IPS-20b (cell line): ENCODE data around the gene MALSU1.

Experiments
- H3K27ac ChIP-seq: one replicate; pipeline ENCODE4 v1.5.1; 2013; ENCODE audit warnings: low read length
- H3K27me3 ChIP-seq: 2 replicates; pipeline ENCODE4 v1.6.1; 2013; ENCODE audit warnings: mild to moderate bottlenecking, low read length, inconsistent platforms; ENCODE audit not compliant: insufficient read depth
- H3K36me3 ChIP-seq: 2 replicates; pipeline ENCODE4 v1.6.1; 2013; ENCODE audit warnings: low read depth, mild to moderate bottlenecking, inconsistent platforms, low read length, moderate library complexity; ENCODE audit not compliant: insufficient read depth
- H3K4me1 ChIP-seq: 2 replicates; pipeline ENCODE4 v1.6.1; 2013; ENCODE audit warnings: mild to moderate bottlenecking, control low read depth, inconsistent platforms, low read length, moderate library complexity; ENCODE audit not compliant: insufficient read depth
- H3K4me3 ChIP-seq: 2 replicates; pipeline ENCODE4 v1.5.1; 2013; ENCODE audit warnings: mild to moderate bottlenecking, low read length, inconsistent platforms
- H3K9ac ChIP-seq: 2 replicates; pipeline ENCODE4 v1.6.1; 2013; ENCODE audit warnings: low read depth, mild to moderate bottlenecking, inconsistent platforms, low read length, moderate library complexity
- H3K9me3 ChIP-seq: 2 replicates; pipeline ENCODE4 v1.6.1; 2013; ENCODE audit warnings: mild to moderate bottlenecking, low read depth, low read length, inconsistent platforms; ENCODE audit not compliant: insufficient read depth

Gene MALSU1

DNA sequence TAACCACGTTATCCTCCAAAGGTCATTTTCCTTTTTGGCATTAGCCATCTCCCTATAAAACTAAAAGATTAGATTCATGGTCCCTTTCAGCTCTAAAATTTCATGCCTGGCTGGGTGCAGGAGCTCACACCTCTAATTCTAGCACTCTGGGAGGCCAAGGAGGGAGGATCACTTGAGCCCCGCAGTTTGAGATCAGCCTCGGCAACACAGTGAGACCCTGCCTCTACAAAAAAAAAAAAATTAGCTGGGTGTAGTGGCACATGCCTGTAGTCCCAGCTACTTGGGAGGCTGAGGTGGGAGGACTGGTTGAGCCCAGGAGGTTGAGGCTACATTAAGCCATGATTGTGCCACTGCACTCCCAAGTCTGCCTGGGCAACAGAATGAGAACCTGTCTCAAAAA lies 57.0 kb downstream of the MALSU1 start:
- Histone ChIP-seq H3K4me3 (no peak overlapping the region), H3K9ac (no peak overlapping the region), H3K4me1 (peaks cover 2% of the 10 kb centered on the region; the same call in 1 of the 2 replicates), H3K9me3 (no peaks in the 10 kb centered on the region), H3K27ac (no peak overlapping the region), H3K27me3 (no peaks in the 10 kb centered on the region), H3K36me3 (peaks cover 27% of the 10 kb centered on the region)

DNA sequence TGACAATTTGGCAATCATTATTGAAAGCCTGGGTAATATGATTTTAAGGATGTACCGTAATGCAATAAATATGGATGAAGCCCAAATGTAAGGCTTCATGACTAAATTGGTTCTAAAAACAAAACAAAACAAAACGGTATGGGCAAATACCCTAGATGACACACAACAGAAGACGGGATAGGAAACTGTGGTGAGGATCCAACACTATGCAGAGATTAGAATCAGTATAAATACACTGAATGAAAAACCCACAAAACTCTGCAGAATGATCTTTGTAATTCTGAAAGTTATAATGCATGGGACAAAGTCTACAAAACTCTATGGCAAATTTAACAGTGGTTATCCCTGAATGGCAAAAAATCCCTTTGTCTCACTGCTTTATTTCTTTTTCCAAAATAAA lies 57.6 kb downstream of the MALSU1 start:
- Histone ChIP-seq H3K27ac (no peak overlapping the region), H3K4me1 (peaks cover under 1% of the 10 kb centered on the region; the same call in 1 of the 2 replicates)

DNA sequence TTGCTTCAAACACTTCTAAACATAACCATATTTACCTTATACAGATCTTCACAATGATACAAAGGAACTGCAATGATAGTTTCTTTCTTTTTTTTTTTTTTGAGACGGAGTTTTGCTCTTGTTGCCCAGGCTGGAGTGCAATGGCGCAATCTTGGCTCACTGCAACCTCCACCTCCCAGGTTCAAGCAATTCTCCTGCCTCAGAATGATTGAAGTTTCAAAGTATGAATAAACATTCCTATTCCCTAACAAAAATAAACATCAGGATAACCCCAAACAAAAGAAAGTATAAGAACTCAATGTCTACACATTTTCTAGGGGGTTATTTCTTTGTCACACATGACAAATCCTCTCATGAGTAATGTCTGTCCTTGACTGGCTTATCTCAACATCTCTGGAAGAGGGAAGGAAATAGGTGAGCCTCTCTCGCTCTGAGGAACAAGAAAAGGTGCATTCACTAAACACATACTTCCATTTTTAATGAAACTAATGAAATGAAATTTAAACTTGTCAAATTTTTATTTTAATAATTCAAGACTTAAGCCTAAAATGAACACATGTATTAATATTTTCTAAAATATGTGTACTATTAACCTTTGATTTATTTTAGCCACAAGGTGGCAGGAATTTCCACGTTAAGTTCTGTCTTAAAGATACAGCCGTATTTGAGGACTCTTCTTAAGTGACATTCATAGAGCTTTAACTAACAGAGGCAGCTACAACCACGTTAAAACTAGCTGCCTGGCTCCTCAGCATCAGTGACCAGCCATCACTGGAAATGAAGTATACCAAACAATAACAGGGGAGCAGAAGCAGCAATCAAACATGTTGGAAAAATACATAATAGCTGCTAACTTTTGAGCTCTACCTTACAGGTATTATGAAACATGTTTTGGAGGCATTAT lies 58.3 kb downstream of the MALSU1 start:
- Histone ChIP-seq H3K27me3 (no peaks in the 10 kb centered on the region), H3K36me3 (peaks cover 33% of the 10 kb centered on the region), H3K9me3 (no peaks in the 10 kb centered on the region), H3K27ac (no peak overlapping the region), H3K9ac (no peak overlapping the region), H3K4me3 (no peak overlapping the region), H3K4me1 (no peaks in the 10 kb centered on the region)

More for the DNA sequence above, 57.6 kb downstream of the MALSU1 start:
- Histone ChIP-seq H3K9me3 (no peaks in the 10 kb centered on the region), H3K9ac (no peak overlapping the region), H3K4me3 (no peak overlapping the region), H3K27me3 (no peaks in the 10 kb centered on the region), H3K36me3 (peaks cover 27% of the 10 kb centered on the region)

DNA sequence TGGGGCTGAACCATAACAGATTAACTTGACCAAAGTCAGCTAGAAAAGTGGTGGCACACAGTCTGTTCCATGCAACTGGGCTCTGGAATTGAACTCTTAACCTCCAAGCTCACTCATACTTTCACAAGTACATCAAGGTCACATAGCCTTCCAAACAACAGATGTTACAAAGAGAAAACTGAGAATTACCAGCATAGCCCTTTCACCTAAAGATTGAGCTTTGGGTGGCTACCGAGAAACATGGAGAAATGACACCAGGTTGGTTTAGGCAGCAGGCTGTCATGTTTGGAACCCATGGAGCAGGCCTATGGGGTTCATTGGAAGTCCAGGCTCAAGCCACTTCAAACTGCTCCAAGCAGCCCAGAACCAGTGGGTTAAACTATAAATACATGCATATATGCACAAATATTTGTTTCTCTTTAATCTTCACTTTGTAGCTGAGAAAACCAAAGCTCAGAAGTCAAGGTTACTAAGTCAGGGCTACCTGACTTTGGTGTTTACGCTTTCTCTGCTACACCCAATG lies 59.1 kb downstream of the MALSU1 start:
- H3K27ac ChIP-seq: no peak overlapping the region
- peaks cover 39% of the 10 kb centered on the region for H3K36me3 ChIP-seq
- no peak overlapping the region for H3K4me3 ChIP-seq
- H3K4me1 ChIP-seq: no peaks in the 10 kb centered on the region
- no peaks in the 10 kb centered on the region for H3K27me3 ChIP-seq
- H3K9ac ChIP-seq: no peak overlapping the region
- no peaks in the 10 kb centered on the region for H3K9me3 ChIP-seq
